ENCODE data around the gene PGS1. TPM values are rescaled to one million over a fixed set of nuclear protein-coding genes. Genes with fewer than 3 reads are reported as not detected.

The PGS1 gene
- total and polyA plus RNA-seq, 10 of the 15 experiments (the other 5 are each of a cell fraction or from before 2014, with no cell fraction given) = 1.3 to 37.6 (median 27.4) TPM

GRCh38 chr17:78395155-78395554 lies 16.7 kb downstream of the PGS1 start:
- TF ChIP-seq ZNF384 (IDR thresholded peaks at IDR 0.05; ENCODE audit: borderline replicate concordance, low read depth, low read length) (no peak), SMARCA5 (IDR thresholded peaks at IDR 0.05) (no peak), BMI1 (IDR thresholded peaks at IDR 0.05; ENCODE audit: borderline replicate concordance) (no peak), MLLT1 (IDR thresholded peaks at IDR 0.05) (no peak), ESRRA (IDR thresholded peaks at IDR 0.05; ENCODE audit: low read length) (no peak), ZNF592 (IDR thresholded peaks at IDR 0.05) (no peak), TARDBP (IDR thresholded peaks at IDR 0.05; ENCODE audit: borderline replicate concordance) (no peak), IRF3 (IDR thresholded peaks at IDR 0.05) (no peak), ZNF274 (IDR thresholded peaks at IDR 0.05; ENCODE audit: insufficient read depth, insufficient read length) (no peak)
- Histone ChIP-seq H4K20me1 (ENCODE audit: control insufficient read depth, insufficient read depth) (no peaks in the 10 kb centered on the region; the same call in none of the 2 replicates), H3K9me3 (replicated peaks; ENCODE audit: control insufficient read depth, insufficient read depth, low read length) (no peaks in the 10 kb centered on the region), H3K4me2 (ENCODE audit: control insufficient read depth, insufficient read depth) (no peak overlapping the region), H3K4me3 (no peak overlapping the region), H3K27me3 (replicated peaks in 1 of 2; ENCODE audit: control insufficient read depth in 2 of 2, insufficient read depth in 2 of 2, low read length in 1 of 2) (no peaks in the 10 kb centered on the region), H3K36me3 (ENCODE audit: control insufficient read depth in 2 of 2, insufficient read depth in 2 of 2, low read length in 1 of 2) (peaks cover 34 to 41% of the 10 kb centered on the region in 2 experiments), H3K9ac (ENCODE audit: control insufficient read depth, insufficient read depth, low read length) (no peak overlapping the region), H3K27ac (ENCODE audit: control insufficient read depth, insufficient read depth) (no peak overlapping the region), H2AFZ (ENCODE audit: control insufficient read depth, low read depth, low read length) (no peak overlapping the region), H3K79me2 (ENCODE audit: control insufficient read depth, insufficient read depth, low read length) (peaks cover 28% of the 10 kb centered on the region), H3K4me1 (ENCODE audit: control insufficient read depth, insufficient read depth, low read length) (peaks cover 18% of the 10 kb centered on the region)
- DNase-seq (ENCODE audit: low read depth, low spot score) (no peak), ATAC-seq (no peak), FAIRE-seq (no peak)
- ChIA-PET POLR2A (no interaction called here), CTCF (no interaction called here), SMC1A (ENCODE audit: uncharacterized antibody, unreplicated experiment) (interaction anchor here (1.3 to 1.6 kb wide), 2 partner anchors 39 to 144 kb away, joined by 3 read pairs; no protein-coding TSS in a partner anchor), RAD21 (ENCODE audit: unreplicated experiment) (no interaction called here)
- in situ Hi-C loops (cut with MboI) (no loop called here), intact Hi-C loops (cut with micrococcal nuclease; ENCODE audit: unreplicated experiment) (no loop called here)
- no TSS peak for BruUV-seq (replicated peaks)
- WGBS (ENCODE audit: insufficient coverage, insufficient replicate concordance, low lambda C conversion rate, missing lambda C conversion rate) = 100% methylated on average over 2 of the region's 2 CpGs
